Stimulated activated CD4-positive, alpha-beta T cell treated with anti-CD3 and anti-CD28 coated beads, Interleukin-2, amount 100 ng/mL, for 24 hours (primary cell): ENCODE measurements around the gene CPNE1.
A peak's percentile ranks its signal among the peaks of the same experiment; 100 is the strongest.
"Not testable (repeated sequence)": the region's sequence is repeated elsewhere in the genome, so short reads cannot be mapped to it uniquely, and the experiment has no call there.

Experiments used
- DNase-seq, 2 donors: peaks; one replicate each; pipeline ENCODE4 v3.0.0-alpha.2; 2020

CPNE1 gene

DNA sequence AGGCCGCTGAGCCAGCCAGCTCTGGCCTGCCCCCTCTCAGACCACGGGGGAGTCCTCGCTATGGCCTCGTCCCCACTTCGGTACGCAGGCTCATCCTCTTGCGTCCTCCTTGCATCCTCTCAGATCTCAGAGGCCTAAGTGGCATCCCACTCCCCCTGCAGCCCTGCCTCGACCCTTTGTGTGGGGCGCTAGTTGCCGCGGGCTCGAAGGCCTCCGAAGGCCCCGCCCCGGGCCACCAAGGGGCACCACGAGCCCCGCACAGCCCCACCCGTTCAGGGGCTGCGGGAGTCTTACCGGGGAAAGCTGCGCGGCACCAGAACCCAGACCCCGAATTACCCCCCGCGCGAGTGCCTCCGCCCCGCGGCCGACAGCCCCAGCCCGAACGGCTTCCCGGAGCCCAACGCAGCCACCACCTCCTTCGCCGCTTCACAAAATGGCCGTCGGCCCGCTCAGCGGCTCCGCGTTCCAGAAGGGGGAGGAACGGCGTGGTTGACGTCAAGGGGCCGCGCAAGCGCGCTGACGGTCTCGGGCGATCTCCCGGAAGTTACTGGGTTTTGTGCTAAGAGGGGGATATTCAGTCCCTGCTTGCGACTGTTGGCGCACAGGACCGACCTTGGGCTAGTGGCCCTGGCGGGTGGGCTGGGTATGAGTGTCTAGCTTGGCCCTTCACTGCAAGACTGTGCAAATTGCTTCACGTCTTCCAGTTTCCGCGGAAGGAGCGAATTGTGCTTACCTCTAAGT, at the start of gene CPNE1, which contains the start of gene RBM12:
TSS of gene CPNE1 (minus strand) at position 435 of the 741 bp plus-strand sequence. CDS start 31,977 bp downstream, outside the sequence.
TSS of gene RBM12 (minus strand) at position 435 of the 741 bp plus-strand sequence. CDS start 9,578 bp downstream, outside the sequence.
- peak; percentile 92 for DNase-seq

DNA sequence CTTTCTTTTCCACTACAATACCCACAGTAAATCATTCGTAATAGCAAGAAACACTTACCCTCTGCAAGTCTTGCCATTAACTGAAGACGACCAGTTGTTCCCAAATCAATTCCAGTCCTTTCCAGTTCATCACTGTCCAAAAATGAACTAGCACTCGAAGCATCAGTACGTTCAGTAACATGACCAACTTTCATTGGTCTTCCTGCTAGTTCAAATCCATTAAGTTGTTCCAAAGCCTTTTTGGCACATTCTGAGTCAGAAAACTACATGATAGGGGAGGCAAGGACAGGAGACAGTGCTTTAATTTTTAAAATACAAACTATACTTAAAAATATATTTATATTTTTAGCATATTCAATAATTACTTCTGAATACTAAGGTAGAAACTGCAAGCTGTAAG, 49.4 kb upstream of the CPNE1 start:
- no peak for DNase-seq

DNA sequence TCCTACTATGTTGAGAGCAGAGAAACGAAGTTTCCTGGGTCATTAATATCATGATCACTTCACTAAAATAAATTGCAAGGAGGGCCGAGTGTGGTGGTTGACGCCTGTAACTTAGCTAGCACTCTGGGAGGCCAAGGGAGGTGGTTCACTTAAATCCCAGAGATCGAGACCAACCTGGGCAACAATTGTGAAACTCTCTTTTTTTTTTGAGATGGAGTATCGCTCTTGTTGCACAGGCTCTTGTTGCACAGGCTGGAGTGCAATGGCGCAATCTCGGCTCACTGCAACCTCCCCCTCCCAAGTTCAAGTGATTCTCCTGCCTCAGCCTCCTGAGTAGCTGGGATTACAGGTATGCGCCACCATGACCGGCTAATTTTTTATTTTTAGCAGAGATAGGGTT, 48.4 kb upstream of the CPNE1 start:
- not testable (repeated sequence) for DNase-seq

DNA sequence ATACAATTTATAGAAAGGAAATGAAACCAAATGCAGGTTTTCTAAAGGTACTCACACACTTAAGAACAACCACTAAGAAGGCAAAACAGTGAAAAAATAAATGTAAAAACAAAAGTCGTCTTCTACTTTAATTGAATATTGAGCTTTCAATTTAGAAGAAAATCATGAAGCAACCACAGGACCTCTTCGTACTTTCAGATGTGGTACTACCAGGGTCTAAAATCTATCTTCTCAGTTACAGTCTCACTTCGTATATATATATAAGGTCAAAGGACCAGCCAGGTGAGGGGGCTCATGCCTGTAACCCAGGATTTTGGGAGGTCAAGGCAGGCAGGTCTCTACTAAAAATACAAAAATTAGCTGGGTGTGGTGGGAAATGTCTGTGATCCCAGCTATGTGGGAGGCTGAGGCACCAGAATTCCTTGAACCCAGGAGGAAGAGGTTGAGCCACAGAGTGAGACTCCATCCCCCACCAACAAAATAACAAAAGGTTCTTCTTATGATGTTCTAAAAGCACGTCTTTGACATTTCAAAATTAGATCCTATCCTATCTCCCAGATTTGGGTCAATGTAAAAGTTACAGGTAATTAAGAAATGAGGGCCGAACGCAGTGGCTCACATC, 47.0 kb upstream of the CPNE1 start:
- DNase-seq: no peak

DNA sequence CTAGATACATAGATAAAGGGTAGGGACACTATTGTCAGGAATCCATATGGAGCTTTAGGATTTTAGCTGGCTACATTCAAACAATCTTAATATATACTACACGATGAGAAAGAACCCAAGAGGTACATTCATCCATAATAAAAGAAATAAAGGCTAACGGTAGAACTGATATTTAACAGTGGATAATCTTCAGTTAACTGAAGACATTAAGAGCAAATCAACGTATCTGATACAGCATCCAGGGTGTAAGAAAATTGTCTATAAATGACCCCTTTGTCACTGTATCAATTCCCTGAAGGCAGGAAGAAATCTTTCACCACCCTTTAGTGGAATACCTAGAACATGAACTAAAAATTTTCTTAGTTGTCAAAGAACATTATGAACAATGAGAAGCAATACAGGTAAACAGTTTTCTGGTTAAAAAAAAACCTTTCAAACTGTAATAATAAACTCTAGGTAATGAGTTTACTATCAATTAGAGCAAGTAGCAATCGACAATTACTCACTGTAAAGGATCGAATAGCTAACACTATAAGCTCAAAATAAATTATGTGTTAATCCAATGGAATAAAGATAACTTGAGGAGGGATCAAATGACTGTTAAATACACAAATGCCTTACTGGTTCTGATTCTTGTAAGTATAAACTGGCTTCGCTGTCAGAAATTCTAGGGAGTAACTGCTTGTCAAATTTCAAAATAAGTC, 46.3 kb upstream of the CPNE1 start:
- no peak for DNase-seq

DNA sequence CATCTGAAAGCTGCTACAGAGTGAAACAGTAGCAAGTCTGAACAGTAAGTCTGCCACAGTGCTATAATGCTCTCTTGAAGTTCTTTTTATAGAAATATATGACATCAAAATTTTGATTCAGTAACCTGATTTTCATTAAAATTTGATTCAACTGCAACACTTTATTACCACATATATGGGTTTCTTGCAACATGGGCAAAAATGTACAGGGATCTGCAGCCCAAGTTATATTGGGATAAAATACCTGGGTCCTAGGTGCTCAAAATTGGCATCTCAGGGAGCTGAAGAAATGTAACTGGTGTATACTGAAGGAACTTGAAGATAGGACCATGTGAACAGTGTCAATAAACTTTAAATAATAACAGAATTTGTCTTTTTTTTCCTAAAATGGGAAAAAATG, 45.3 kb upstream of the CPNE1 start:
- no peak for DNase-seq

DNA sequence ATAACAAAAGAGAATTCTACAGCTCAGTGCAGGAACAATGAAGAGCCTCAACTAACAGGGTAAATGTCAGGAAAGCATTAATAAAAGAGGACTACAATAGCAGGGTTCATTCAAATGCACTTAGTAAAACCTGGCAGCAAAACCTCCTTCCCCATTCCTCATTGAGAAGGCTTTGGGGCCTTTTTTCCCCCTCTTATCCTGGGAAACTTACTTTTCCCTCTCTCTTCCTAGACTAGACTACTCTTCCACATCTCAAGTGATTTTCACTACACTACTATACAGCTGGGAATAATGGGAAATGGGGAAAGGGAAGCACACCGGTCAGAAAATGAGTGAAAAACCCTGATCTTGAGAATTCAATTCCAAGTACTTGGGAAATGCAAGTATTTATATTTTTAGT, 44.6 kb upstream of the CPNE1 start:
- no peak for DNase-seq

DNA sequence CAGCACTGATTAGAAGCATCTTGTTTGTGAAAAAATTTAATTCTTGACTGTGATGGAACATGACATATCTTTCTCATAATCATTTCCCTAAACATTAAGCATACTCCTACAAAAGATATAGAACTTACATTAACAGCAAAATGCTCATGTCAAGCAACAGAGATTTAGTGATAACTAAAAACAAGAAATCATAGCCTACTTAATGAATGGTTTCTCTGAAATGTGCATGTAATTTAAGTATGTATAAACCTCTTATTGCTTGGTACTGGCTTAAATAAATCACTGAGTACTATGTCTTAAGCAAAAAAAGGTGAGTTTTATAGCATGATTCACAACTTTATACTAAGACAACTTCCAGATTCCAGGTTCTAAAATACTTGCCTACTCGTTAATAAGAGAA, 43.8 kb upstream of the CPNE1 start:
- no peak for DNase-seq

DNA sequence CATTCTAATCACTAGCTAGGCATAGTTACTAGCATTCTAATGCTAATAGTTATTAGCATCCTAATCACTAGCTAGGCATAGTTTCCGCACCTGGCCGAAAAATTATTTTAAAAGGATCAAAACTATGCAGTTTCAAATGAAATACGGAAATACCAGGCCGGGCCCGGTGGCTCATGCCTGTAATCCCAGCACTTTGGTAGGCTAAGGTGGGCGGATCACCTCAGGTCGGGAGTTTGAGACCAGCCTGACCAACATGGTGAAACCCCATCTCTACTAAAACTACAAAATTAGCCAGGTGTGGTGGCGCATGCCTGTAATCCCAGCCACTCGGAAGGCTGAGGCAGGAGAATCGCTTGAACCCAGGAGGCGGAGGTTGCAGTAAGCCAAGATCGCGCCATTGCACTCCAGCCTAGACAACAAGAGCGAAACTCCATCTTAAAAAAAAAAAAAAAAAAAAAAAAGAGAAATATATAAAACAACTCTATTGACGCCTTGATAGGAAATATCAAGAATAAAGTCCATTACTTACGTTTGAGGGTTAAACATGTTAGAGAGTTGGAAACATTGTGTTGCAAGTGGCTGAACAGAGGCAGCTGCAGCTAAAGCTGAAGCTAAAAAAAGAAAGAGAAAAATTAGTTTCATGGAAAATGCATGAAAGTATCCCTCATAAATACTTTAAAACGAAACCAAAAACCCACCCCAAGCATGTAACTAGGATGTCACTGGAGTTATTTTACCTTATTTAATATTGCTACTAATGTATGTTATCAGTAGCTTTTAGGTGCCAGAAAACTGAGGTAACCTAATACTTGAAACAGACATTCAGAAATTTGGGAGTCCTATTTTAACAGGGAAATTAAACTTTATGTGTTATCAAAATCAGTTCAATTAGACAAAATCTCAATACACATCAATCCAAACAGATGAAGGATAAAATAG, 42.2 kb upstream of the CPNE1 start:
- not testable (repeated sequence) for DNase-seq

DNA sequence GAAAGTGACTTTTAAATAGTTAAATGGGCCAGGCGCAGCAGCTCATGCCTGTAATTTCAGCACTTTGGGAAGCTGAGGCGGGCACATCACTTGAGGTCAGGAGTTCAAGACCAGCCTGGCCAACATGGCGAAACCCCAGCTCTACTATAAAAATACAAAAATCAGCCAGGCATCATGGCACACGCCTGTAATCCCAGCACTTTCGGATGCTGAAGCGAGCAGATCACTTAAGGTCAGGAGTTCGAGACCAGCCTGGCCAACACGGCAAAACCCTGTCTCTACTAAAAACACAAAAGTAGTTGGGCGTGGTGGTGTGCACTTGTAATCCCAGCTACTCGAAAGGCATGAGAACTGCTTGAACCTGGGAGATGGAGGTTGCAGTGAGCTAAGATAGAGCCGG, 41.2 kb upstream of the CPNE1 start:
- DNase-seq: not testable (repeated sequence)

DNA sequence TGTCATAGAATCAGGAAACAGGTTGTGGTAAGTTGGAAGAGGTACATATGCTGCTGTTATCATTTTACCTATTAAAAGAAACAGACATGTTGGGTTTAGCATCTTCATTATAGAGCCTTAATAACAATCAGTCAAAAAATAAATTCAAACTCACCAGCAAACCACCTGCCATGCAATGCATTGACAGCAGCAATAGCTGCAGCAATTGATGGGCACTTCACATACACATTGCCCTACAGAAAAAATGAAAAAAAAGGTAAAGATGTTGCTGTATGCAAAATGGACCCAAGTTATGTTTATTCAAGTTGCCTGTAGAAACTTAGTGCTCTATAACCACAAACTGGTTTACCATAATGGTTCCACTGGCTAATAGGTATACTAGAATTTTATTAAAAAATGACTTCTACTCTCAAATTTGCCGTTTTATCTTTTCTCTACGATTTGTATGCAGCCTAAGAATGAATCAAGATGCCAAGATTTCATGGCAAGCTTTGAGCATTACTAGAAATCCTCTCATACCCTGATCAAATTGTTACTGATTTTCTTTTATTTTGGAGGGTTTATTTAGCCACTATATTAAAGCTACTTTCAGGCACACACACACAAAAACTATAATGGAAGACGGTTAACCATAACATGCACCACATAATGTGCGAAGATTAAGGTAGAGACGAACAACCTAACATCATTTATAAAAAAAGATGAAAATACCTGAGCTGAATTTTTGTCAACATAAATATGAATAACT, 40.0 kb upstream of the CPNE1 start:
- DNase-seq: no peak

DNA sequence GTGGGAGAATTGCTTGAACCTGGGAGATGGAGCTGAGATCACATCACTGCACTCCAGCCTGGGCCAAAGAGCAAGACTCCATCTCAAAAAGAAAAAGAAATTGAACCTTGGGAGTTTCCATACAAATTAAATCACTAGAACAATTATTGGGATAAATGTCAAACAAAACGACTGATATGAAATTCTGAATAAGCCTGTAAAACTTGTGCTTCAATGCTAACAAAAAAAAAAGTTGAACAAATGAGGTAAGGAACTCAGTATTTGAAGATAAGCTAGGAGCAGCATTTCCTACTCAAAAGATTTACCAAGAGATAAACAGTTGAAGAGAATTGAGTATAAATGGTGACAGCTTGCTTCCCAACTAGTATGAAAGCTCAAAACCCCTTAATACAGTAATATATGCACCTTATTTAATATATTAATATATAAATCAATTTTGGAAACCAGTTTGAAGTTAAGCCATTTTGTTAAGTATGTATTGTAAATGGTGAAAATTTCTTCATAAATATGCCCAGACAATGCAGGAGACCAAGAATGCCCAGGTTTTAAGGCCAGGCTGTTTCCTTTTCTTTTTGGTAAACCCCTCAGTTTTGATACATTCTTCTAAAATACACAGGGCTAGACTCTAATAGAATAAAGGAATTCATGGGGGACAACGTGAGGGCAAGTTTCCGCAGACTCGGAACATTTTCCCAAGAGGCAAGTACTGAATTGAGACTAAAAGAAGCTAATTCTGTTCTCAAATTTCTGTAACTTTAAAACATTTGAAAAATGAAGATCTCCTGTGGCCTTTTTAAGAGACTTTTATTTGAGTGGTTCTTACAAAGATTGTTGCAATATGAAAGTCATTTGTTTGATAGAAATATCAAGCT, 38.4 kb upstream of the CPNE1 start:
- no peak for DNase-seq

DNA sequence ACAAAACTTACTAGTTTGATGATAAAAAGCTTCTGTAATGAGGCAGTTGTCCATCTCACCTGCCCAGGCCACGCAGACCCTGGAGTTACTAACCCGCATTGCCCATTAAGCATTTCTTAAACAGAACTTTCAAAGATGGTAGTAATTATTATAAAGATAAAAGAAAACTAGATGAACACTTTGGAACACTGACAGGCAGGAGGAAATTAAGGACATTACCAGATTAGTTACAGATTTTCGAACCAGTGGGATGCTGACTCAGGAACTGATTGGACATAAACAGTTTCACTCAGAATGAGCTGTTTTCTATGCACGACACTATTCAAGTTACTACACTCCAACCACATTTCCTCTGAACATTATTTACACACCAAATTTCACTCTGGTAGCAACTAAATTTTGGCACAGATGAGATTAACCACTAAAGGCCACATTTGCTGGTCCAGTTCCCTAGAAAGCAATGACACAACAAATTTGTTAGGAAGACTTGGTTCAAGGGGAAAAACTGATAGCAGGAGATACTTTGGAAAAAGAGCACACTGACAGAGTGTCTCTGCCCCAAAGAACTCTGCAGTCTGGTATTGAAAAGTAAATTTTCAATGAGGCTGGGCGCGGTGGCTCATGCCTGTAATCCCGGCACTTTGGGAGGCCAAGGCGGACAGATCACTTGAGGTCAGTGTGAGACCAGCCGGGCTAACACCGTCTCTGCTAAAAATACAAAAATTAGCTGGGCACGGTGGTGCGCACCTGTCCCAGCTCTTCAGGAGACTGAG, 37.5 kb upstream of the CPNE1 start:
- no peak for DNase-seq

DNA sequence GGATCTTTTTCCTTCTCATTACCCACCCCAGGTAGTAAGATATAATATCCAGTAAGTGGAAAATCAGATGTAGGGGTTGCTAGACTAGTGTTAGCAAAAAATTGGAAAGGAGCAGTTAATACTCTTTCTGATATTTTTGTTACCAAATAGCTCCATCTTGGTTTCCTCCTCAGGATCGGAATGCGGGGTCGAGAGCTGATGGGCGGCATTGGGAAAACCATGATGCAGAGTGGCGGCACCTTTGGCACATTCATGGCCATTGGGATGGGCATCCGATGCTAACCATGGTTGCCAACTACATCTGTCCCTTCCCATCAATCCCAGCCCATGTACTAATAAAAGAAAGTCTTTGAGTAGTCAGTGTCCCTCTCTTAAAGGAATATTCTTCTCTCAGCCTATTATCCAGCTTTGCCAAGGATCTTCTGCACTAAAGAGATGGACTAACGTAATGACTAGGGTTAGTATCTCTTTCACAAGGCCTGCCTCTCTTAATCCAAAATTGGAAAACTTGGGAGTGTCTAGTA, 36.0 kb upstream of the CPNE1 start:
- no peak for DNase-seq

DNA sequence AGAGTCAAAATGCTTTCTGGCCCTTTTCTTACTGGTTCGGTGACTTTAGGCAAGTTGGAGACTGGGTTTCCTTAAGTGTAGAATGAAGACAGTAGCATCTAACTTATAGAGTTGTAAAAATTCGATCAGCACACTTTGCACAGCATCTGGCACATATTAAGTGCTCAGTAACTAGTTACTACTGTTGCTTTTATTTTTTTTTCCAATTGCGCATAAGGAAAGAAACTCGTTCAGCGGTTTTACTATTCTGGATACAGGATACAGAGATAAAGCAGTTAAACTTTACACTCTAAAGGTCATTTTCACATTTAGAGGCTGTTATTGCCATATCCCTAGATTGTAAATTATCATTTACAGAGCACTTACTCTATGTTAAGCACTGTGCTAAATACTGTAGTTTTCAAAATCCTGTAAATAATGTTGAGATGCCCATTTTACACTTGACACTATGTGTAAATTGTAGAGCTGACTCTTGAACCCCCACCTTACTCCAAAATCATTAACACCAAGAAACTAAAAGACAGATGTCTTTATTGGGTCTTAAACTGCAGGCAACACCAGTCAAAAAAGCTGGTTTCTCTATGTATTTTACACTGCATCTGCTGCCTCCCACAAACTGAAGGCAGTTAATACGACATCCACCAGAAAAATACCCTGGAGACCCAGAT, 35.4 kb upstream of the CPNE1 start:
- no peak for DNase-seq

DNA sequence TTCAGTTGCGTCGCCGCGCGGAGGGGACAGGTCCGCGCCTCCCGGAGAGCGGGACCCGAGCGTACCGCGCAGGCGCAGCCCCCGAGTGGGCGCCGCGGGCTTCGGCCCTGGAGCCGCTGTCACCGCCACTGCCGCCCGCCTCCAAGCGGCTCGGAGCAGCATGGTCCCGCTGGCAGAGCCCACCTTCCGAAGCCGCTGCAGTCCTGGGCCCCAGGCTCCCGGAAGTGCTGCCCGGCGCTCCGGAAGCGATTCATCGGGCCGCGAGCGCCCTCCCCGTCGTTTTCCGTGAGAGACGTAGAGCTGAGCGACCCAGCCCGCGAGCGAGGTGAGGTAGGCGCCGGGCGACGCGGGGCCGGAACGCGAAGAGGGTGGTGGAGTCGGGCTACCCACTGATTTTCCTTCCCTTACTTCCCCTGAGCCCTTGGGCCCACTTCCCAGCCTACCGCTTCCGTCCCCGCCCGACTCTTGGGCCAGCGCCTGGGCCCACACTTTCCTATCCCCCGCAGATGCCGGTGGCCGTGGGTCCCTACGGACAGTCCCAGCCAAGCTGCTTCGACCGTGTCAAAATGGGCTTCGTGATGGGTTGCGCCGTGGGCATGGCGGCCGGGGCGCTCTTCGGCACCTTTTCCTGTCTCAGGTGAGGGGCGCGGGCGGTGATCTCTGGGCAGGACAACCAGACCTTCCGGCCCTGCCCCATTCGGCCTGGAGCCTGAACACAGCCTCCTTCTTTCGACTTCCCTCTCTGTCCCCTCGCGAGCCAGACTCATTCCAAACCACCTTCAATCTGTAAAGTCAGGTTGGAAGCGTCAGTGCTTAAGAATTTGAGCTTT, 34.6 kb upstream of the CPNE1 start, which contains the start of the genes NFS1 and ROMO1:
TSS of gene NFS1 (minus strand) at position 226 of the 830 bp plus-strand sequence. CDS start at position 162, 64 bp downstream.
TSS of gene ROMO1 (plus strand) at position 279 of the 830 bp plus-strand sequence. CDS start at position 507, 228 bp downstream.
- DNase-seq: peak; percentile 88 to 89

DNA sequence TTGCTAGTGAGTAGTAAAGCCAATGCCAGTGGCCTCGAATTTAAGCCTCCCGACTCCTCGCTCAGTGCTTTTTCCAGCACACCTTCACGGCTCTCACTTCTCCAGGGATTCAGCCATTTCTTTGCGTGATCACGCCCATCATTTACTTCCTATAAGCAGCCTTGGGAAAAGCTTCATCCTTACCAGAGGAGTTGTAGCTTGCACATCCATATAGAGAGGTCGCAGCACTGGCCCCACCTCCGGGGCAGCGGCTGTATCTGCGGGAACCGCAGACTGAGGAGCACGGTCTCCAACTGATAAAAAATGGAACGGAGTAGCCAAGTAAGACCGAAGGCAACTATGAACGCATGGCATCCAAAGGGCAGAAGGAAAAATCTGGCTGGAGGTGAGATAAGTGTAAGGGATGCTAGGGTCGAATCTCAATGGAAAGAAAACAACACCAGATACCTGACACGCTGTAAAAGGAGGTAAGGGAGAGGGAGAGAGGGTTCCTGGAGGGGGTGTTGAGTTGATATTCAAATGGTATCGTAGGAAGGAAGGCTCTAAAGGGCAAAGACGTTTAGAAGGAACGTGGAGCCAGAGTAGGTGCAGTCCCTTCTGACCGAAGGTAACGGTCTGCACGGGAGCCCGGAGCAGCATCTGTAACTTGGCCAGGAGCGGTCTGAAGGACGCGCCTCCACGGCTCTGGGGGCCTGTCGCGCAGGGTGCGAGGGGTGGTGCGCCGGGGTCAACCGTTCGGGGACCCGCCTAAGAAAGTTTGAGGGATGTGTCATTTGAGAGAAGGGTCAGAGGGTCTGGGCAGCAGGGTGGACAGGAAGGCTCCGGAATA, 33.8 kb upstream of the CPNE1 start:
- no peak for DNase-seq
